Measurements from ENCODE around the gene SNCB.
A peak's percentile ranks its signal among the peaks of the same experiment; 100 is the strongest.

SNCB gene

DNA sequence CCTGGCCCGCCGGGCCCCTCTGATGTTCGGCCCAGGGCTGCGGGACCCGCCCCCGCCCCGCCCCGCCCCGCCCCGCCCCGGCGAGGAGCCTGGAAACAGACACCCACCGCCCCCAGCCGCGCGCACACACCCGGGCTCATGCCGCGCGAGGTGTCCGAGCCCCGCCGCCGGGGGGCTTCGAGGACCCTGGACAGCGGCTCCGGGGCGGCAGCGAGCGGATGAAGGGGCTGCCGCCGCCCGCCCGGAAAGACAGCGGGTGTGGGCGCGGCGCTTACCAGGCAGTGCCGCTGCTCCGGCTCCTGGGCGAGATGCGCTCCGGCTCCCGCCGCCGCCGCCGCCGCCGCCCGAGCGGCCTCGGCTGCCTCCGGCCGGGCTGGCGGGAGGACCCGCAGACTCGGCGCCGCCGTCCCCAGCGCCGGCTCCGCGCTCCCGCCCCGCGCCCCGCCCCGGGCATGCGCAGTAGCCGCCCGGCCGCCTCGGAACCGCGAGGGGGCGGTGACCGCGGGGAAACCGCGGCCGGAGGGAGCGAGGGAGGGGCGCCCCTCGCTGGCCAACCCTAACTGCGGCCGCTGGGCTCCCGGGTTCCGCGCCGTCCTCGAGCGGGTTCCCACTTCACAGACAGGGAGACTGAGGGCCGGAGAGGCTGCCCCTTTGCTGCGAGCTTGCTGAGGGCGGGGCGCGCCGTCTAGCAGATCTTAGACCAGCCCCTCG lies 20.5 kb downstream of the SNCB start, which contains the start of gene GPRIN1:
Gene GPRIN1 (minus strand): TSS at position 433 of the 711 bp plus-strand sequence. CDS start 10,322 bp downstream, outside the sequence.
- peak within 1 kb of the TSS; percentile 69 for H3K27ac ChIP-seq
- TF ChIP-seq, protein P1, sequence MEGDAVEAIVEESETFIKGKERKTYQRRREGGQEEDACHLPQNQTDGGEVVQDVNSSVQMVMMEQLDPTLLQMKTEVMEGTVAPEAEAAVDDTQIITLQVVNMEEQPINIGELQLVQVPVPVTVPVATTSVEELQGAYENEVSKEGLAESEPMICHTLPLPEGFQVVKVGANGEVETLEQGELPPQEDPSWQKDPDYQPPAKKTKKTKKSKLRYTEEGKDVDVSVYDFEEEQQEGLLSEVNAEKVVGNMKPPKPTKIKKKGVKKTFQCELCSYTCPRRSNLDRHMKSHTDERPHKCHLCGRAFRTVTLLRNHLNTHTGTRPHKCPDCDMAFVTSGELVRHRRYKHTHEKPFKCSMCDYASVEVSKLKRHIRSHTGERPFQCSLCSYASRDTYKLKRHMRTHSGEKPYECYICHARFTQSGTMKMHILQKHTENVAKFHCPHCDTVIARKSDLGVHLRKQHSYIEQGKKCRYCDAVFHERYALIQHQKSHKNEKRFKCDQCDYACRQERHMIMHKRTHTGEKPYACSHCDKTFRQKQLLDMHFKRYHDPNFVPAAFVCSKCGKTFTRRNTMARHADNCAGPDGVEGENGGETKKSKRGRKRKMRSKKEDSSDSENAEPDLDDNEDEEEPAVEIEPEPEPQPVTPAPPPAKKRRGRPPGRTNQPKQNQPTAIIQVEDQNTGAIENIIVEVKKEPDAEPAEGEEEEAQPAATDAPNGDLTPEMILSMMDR (conservative IDR thresholded peaks at IDR 0.05): no peak
- no peak for TF ChIP-seq ZFX (IDR thresholded peaks at IDR 0.05)

DNA sequence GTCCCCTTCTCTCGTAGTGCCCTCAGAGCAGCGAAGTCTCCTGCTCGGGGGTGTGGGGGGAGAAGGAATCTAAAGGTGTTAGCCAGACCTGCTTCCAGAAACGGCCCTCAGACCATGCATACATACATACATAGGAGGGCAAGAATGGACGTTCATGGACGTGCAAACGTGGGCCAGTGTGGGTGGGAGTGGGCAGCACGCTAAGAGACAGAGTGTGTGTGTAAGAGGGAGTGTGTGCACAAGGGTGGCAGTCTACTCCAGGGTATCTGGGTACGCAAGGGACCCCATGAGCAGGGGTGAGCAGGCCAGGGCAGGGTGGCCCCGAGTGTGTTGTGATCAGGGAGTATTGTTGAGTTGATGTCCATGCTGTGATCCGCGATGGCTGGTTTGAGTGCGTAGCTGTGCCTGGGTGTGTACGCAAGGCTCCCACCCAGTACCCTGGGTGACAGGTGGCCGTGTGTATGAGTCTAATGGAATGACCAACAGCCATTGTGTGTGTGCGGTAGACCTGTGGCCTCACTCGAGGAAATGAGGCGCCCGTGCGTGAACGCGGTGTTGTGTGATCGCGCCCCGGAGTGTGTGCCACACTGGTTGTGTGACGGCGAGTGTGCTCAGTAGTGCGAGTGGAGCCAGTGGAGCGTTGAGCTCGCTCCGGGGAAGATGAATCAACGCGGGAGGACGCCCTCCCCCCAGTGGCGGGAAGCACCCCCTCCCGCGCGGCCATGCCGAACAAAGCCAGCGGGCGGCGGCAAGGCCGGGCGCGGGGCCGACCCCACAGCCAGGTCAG lies 21.2 kb downstream of the SNCB start:
- H3K27ac ChIP-seq: peak overlapping the region; percentile 69
- TF ChIP-seq ZFX (IDR thresholded peaks at IDR 0.05): no peak
- TF ChIP-seq, protein P1 (conservative IDR thresholded peaks at IDR 0.05): no peak

DNA sequence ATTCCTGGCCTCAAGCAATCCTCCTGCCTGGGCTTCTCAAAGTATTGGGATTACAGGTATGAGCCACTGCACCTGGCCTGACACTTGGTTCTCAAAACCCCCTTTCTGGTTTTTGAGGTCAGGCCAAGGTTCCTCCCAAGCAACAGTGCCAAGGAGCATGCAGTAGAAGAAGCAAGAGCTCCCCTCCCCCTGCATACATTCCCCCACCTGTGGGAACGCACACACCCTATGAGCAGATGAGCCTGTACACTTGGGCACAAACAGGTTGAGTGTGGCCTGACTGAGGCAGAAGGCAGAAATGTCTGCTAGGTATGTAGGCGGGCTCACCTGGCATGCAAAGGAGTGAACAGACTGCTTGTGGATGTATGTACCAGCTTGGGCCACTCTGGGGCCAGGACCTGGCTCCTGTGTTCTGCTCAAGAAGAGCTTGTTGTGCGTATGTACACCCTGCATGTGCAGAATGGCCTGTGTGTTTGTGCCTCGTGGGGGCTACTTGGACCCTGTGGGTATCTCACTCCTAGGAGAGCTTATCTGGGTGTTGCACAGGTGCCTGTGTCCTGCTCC lies 22.1 kb downstream of the SNCB start:
- H3K27ac ChIP-seq: no peak overlapping the region
- TF ChIP-seq, protein P1 (conservative IDR thresholded peaks at IDR 0.05): no peak
- no peak for TF ChIP-seq ZFX (IDR thresholded peaks at IDR 0.05)

DNA sequence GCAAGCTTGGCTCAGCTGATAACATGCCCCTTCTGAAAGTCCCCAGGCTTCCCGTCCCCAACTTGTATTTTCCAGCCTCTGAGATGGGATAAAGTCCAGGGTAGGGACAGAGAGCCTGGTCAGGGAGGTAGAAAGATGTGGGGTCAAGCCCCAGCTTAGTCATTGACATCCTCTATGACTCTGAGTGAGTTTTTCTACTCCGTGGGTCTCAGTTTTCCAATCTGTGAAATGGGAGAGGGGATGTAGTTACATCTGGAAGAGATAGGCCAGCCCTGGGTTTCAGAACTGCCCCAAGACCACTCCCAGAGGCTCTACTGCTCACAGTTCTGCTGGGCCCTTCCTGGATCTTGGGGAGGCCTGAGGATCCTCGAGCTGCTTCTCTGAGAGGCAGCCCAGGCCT lies 23.5 kb downstream of the SNCB start:
- no peak overlapping the region for H3K27ac ChIP-seq
- no peak for TF ChIP-seq ZFX (IDR thresholded peaks at IDR 0.05)
- TF ChIP-seq, protein P1 (conservative IDR thresholded peaks at IDR 0.05): no peak

DNA sequence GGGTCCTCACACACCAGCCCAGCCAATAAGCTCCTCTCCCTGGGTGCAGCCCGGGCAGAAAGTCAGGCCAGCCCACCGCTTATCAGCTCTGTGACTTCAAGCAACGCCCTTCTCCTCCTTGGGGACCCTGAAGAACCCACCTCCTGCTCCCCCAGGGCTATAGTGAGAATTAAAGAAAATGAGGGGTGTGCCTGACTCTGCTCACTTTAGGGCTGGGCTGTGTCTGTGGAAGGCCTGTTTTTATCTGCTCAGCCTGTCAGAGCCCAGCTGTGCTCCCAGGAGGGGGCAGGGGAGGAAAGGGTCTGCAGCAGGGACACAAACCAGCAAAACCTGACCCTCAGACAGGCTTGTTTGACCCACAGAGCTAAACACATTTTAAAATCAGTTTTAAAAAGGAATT lies 24.3 kb downstream of the SNCB start:
- no peak overlapping the region for H3K27ac ChIP-seq
- no peak for TF ChIP-seq ZFX (IDR thresholded peaks at IDR 0.05)
- TF ChIP-seq, protein P1 (conservative IDR thresholded peaks at IDR 0.05): no peak

DNA sequence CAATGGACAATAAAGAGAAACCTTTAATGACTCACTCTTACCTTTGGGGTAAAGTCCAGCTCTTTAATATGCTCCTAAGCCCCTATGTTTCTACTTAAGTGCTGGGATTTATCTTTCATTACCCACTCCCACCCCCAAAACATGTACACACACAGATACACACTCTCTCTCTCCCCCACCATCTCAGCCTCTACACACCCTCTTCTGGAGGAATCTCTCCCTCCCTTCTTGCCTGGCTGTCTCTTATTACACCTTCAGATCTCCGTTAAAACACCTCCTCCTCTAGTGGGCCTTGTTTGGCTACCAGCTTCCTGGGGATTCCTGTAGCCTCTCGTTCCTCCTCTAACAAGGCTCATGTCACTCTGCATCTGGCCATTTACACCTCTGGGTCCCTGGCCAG lies 27.2 kb downstream of the SNCB start:
- H3K27ac ChIP-seq: no peak overlapping the region
- TF ChIP-seq ZFX (IDR thresholded peaks at IDR 0.05): no peak
- TF ChIP-seq, protein P1 (conservative IDR thresholded peaks at IDR 0.05): no peak
